Kidney epithelial cell (primary cell): ENCODE measurements around the gene FLT4. TPM values are rescaled to one million over a fixed set of nuclear protein-coding genes. Genes with fewer than 3 reads are reported as not detected.
"Not testable (repeated sequence)": the region's sequence is repeated elsewhere in the genome, so short reads cannot be mapped to it uniquely, and the experiment has no call there.

Experiments
- DNase-seq: peaks from one replicate; pipeline ENCODE4 v3.0.0-alpha.2; 2010; ENCODE audit warnings: low read depth
- H3K27me3 ChIP-seq: 2 replicates; pipeline ENCODE4 v1.6.0; 2011; ENCODE audit warnings: low read length; ENCODE audit not compliant: control insufficient read depth, insufficient read depth
- H3K36me3 ChIP-seq: 2 replicates; pipeline ENCODE4 v1.5.1; 2011; ENCODE audit warnings: low read length; ENCODE audit not compliant: control insufficient read depth, insufficient read depth
- H3K4me3 ChIP-seq: 2 replicates; pipeline ENCODE4 v1.5.1; 2011; ENCODE audit warnings: low read depth, mild to moderate bottlenecking, control low read depth, low read length
- total RNA-seq: library from RNA; depleted of rRNA; stranded (reverse); fragments of >200 nt; gene quantifications from 2 replicates; pipeline ENCODE4 v1.2.3, GENCODE V29; 2015
- TF ChIP-seq, protein P1 (sequence below): IDR thresholded peaks from 2 replicates; pipeline ENCODE4 v1.5.1; 2011; ENCODE audit warnings: mild to moderate bottlenecking, moderate library complexity, low read length, control low read depth, inconsistent platforms; ENCODE audit not compliant: insufficient read depth, poor library complexity, severe bottlenecking

The FLT4 gene
- total RNA-seq, 1 donor from 2014 or later = 1.1 TPM

DNA sequence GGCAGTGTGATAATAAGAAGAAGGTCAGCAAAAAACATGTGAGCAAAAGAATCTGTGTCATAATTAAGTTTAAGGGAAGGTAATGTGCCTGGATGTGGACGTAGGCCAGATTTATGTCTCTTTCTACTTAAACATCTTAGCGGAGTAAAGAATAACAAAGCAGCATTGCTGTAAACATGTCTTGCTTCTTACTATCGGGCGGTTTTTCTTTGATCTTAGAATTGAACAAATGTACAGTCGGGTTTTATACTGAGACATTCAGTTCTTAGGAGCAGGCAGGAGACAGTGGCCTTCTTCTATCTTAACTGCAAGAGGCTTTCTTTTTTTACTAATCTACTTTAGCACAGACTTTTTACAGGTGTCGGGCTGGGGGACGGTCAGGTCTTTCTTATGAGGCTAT, 40.4 kb upstream of the FLT4 start:
- H3K4me3 ChIP-seq = no peak overlapping the region
- TF ChIP-seq, protein P1, sequence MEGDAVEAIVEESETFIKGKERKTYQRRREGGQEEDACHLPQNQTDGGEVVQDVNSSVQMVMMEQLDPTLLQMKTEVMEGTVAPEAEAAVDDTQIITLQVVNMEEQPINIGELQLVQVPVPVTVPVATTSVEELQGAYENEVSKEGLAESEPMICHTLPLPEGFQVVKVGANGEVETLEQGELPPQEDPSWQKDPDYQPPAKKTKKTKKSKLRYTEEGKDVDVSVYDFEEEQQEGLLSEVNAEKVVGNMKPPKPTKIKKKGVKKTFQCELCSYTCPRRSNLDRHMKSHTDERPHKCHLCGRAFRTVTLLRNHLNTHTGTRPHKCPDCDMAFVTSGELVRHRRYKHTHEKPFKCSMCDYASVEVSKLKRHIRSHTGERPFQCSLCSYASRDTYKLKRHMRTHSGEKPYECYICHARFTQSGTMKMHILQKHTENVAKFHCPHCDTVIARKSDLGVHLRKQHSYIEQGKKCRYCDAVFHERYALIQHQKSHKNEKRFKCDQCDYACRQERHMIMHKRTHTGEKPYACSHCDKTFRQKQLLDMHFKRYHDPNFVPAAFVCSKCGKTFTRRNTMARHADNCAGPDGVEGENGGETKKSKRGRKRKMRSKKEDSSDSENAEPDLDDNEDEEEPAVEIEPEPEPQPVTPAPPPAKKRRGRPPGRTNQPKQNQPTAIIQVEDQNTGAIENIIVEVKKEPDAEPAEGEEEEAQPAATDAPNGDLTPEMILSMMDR = no peak
- H3K27me3 ChIP-seq = peaks cover 2% of the 10 kb centered on the region
- no peaks in the 10 kb centered on the region for H3K36me3 ChIP-seq
- DNase-seq = no peak

- H3K27me3 ChIP-seq = peaks cover 4% of the 10 kb centered on the region
- DNase-seq = no peak
- H3K4me3 ChIP-seq = no peak overlapping the region
- H3K36me3 ChIP-seq = no peaks in the 10 kb centered on the region
- TF ChIP-seq, protein P1 = no peak
Measured at GRCh38 chr5:180689071-180689694, 39.8 kb upstream of the FLT4 start.

- Histone ChIP-seq H3K27me3 (peaks cover 4% of the 10 kb centered on the region), H3K4me3 (no peak overlapping the region), H3K36me3 (no peaks in the 10 kb centered on the region)
- TF ChIP-seq, protein P1 = no peak
- no peak for DNase-seq
Measured at GRCh38 chr5:180688330-180689070, 39.1 kb upstream of the FLT4 start.

DNA sequence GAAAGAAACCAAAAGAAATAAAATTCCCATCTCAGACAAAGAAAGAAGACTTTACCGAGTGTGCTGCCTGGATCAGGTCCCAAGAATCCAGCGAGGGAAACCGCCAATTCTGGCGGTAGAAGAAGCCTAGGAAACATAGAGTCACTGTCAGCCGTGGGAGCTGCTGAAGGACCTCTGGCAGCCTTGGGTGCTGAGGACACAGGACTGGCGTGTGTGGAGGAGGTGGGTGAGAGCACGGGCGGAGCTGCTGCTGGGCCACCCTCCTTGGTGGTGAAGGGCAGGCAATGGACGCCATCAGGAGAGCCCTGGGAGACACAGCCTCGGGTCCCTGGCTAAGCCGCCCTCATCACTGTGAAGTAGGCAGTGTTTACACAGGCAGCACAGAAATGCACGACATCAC, 37.4 kb upstream of the FLT4 start:
- H3K4me3 ChIP-seq, H3K36me3 ChIP-seq, DNase-seq, H3K27me3 ChIP-seq: not testable (repeated sequence)

DNA sequence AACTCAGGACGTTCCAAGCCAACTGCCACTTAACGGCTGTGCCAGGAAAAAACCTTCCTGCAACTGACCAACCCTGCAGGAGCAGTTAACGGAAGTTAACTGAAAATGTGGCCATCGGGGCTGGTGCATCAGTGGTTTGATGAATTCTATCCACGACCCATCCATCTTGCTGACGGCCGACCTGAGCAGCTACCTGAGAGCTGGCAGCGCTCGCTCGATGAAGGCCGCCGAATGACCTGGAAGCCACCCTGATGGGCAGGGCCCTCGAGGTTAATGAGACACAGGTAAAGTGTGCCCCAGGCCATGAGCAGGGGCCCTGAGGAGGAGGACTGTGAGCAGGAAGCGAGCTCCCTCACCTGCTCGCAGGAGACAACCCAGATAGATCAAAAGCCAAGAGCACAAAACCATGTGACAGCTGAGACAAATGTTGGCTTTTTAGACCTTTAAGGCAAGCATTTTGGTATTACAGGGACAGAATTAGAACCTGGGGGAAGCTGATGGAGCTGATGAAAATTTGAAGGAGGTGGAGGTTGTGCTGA, 35.3 kb upstream of the FLT4 start:
- H3K4me3 ChIP-seq = no peak overlapping the region
- DNase-seq = no peak
- TF ChIP-seq, protein P1 = no peak
- peaks cover 4% of the 10 kb centered on the region for H3K27me3 ChIP-seq
- no peaks in the 10 kb centered on the region for H3K36me3 ChIP-seq

DNA sequence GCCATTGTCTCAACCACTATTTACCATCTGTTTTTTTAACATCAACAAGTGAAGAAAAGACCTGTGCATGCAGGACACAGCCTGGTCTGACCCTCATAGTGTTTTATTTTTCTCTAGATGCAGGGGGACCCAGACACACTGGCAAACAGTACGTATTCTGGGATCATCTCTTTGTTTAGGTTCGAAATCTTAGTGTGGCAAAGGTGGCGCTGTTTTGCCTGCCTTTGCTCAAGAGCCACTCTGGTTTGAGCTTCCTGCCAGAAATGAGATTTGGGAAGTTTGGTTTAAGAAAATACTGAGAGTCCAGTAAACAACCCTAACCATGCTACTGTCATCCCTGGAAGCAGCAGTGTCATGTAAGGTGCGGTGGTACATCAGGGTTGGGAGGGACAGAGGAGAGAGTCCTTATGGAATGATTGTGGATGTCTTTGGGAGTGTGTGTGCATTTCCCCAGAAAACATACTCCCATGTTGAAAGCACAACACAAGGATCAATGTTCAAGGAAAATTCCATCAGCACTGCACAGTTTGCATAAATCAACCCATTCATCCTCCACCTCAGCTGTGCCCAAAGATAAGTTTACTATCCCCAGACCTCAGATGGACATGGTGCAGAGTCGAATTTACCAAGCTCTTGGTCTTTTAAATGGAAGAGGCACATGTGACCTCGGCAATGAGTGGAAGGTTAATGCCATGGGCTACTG, 34.0 kb upstream of the FLT4 start:
- Histone ChIP-seq H3K36me3 (no peaks in the 10 kb centered on the region), H3K27me3 (peaks cover 4% of the 10 kb centered on the region)
- DNase-seq = no peak

More for the DNA sequence above, 34.0 kb upstream of the FLT4 start:
- H3K4me3 ChIP-seq = no peak overlapping the region
- TF ChIP-seq, protein P1 = no peak
